HG02610 (cell line): Measurements from ENCODE around the gene FLT4.

ENCODE experiments used
- ATAC-seq: cut with Tn5 transposase; IDR thresholded peaks from one replicate; pipeline ENCODE4 v1.9.1; 2021; ENCODE audit warnings: mild to moderate bottlenecking, moderate library complexity; ENCODE audit not compliant: unreplicated experiment

FLT4 gene

DNA sequence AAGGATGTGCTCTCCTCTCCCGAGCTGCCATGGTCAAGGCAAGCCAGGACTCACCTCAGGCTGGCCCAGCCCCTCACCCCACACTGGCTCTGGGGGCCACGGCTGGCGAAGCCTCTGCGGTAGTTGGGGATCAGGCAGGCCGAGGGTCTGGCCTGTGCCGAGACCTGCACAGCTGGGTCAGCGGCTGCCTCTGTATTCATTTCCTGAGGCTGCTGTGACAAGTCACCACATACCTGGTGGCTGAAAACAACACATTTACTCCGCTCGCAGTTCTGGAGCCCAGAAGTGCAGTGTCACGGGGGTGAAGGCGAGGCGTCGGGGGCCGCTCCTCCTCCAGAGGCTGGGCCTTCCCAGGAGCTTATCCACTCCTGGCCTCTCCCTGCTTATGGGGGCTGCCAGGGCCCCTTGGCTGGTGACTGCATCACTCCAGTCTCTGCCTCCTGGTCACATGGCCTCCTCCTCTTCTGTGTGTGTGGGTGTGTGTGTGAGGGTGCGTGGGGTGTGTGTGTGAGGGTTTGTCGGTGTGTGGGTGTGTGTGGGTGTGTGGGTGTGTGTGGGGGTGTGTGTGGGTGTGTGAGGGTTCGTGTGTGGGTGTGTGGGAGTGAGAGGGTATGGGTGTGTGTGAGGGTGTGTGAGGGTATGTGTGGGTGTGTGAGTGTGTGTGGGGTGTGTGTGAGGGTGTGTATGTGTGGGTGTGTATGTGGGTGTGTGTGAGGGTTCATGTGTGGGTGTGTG is 54.9 kb downstream of the FLT4 start:
- no peak for ATAC-seq

GRCh38 chr5:180593446-180594206 is 55.8 kb downstream of the FLT4 start:
- ATAC-seq = no peak

DNA sequence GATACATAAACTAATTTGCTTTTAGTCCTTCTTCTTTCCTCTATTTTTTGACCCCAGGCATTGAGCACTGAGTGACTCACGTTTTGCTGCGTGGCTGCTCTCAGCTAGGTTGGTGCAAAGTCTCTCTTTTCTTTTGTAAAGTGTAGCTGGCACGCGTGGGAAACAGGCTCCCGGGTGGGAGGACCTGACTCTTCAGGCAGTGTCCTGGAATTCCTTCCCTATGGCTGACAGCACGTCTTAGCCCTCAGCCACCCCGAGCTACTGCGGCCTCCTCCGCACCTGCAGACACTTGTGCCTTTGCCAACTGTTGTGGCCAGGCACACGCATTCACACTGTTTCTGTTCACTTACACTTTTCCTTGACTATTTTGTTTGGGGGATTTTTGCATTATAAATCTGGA is 57.2 kb downstream of the FLT4 start:
- no peak for ATAC-seq

GRCh38 chr5:180591311-180591887 is 58.0 kb downstream of the FLT4 start, which contains the start of gene SCGB3A1:
Gene SCGB3A1, minus strand, starts transcription at chr5:180591499. Its CDS starts 37 bp downstream, at chr5:180591462.
- no peak for ATAC-seq

- ATAC-seq = no peak
Measured at GRCh38 chr5:180590543-180591310, 58.7 kb downstream of the FLT4 start.

GRCh38 chr5:180589771-180590542 is 59.4 kb downstream of the FLT4 start:
- no peak for ATAC-seq

DNA sequence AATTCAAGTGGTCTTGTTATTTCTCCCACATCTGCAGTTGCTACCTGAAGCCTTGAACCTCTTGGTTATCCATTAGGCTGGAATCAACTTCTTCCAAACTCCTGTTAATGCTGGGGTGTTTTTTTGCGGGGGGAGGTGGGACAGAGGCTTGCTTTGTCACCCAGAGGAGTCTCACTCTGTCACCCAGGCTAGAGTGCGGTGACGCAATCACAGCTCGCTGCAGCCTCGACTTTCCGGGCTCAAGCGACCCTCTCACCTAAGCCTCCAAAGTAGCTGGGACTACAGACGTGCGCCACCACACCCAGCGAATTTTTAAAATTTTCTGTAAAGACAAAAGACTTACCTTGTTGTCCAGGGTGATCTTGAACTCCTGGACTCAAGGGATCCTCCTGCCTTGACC is 62.5 kb downstream of the FLT4 start:
- no peak for ATAC-seq

GRCh38 chr5:180586204-180586603 is 63.2 kb downstream of the FLT4 start:
- ATAC-seq = no peak

DNA sequence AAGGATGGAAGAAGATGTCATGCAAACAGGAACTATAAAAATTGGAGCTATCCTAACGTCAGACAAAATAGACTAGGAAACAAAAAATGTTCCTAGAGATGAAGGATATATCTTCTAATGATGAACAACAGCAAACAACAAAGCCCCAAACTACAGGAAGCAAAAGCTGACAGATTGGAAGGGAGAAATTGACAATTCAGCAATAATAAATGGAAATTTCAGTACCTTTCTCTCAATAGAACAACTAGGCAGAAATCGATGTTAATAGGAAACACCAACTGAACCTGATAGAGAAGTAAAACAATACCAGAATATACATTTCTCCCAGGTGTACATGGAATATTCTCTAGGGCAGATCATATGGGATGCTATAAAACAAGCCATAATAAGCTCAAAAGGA is 65.7 kb downstream of the FLT4 start:
- no peak for ATAC-seq

DNA sequence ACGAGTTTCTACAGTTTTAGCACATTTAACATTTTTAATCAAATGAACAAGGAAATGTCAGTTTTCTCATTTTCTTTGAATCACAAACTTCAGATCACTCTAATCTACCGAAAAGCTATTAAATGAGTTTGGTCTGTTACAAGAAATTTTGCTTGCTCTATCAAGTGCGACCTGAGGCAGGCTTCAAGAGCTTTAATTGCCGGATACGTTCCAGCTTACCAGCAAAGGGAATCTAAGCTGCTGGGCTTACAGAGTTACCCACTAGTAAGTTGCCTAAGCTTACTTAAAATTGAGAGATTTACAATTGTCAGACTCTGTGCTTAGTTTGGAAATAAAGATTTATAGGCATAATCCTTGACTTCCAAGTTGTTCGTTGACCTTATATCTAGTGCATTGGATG is 68.7 kb downstream of the FLT4 start:
- ATAC-seq = no peak

DNA sequence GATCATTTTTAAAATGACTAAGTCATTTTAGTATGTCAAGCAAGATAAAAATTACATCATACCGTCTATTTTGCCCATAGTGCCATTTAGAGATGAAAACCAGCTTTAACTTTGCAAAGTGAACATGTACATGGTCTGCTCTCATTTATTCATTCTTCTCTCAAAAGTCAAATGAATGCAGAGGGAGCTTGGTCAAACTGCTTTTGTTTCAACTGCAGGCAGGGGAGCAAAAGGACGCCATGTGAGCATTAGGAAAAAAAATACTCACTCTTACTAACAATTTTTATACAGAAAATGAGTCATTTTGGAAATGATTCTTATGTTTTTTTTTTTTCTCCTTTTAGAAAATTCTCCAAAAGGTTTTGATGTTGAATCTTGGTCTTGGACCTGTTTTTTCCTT is 73.8 kb downstream of the FLT4 start:
- ATAC-seq = no peak

GRCh38 chr5:180568914-180569313 is 80.5 kb downstream of the FLT4 start:
- no peak for ATAC-seq

DNA sequence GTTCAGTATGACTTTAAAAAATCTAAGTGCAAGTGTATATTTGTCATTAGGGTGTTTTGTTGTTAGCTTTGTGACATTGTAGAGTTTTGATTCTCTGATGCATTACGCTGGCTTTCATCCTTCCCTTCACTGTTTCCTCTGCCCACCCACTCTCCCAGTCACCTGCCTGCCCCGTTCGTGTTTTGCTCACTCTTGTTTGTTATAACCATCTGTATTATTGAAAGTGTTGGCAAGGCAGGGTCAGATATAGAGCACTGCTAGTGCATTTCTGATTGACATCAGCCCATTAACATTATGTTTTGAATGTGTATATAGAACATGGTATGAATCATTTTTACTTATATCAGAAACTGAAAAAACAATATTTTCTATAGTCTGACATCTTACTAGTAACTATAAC is 85.4 kb downstream of the FLT4 start:
- ATAC-seq = no peak

DNA sequence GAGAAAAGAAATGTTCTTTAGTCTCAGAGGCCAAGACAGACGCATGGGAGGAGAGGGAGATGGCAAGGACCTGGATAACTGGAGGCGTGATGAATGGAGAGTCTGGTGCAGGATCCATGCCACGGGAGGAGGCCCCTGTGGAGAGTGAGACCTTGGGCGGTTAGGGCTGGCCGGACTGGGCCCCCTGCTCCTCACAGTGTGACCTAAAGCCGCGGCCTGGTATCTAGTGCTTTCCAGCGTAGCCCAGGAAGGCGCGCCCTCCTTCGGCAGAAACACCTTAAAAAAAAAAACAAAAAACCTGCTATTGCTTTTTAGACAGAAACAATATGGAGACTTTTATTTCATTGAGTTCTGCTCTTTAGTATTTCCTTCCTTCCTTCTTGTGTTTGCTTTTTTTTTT is 91.2 kb downstream of the FLT4 start:
- no peak for ATAC-seq

DNA sequence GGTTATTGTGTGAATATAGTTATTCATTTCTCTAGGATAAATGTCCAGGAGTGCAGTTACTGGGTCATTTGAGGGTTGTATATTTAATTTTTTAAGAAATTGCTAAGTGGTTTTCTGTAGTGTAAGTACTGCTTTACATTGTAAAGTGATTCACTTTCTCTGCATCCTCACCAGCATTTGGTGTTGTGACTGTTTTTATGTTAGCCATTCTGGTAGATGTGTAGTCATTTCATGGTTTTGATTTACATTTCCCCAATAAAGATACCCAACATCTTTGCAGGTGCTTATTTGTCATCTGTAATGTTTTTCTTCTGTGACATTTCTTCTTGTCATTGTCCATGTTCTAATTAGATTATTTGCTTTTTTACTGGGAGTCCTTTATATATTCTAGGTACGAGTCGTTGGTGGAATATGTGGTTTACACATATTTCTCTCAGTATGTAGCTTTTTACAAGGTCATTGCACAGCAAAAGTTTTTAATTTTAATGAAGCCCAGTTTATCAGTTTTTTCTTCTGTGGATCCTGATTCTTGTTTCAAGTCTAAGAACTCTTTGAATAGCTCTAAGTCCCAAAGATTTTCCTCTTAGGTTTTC is 92.1 kb downstream of the FLT4 start:
- no peak for ATAC-seq

GRCh38 chr5:180555168-180555921 is 94.1 kb downstream of the FLT4 start:
- no peak for ATAC-seq

DNA sequence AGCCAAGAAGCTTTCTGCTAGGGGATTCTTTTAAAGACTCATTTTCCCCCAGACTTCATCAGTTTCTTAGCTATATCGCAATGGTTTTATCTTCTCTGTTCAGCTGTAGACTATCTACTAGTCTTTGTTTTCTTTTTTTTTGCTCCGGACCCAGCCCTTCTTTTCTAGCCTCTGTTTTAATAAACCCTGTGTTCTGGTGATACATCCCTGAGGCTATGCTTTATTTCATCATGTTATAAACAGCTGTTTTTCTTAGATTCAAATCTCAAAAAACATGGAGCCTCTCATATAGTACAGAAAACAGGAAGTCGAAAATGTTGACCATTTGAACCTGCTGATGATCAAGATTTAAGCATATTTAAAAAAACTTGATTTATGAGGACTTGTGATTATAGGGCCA is 95.9 kb downstream of the FLT4 start:
- ATAC-seq = no peak
